Smooth muscle cell (in vitro differentiated cells): ENCODE results near the gene UBE3C. TPM values are rescaled to one million over a fixed set of nuclear protein-coding genes. Genes with fewer than 3 reads are reported as not detected.
"Not testable (repeated sequence)": the region's sequence is repeated elsewhere in the genome, so short reads cannot be mapped to it uniquely, and the experiment has no call there.

Experiments
- DNase-seq: peaks from one replicate; lab custom pipeline; 2025; ENCODE audit not compliant: unreplicated experiment; lab: John Stamatoyannopoulos, UW
- H2AFZ ChIP-seq: fragments of 200-600 bp; sonication (generic); 2 replicates; pipeline ENCODE4 v1.6.0; 2016; ENCODE audit warnings: antibody characterized with exemption, low read depth, mild to moderate bottlenecking
- H3F3A ChIP-seq: fragments of 200-600 bp; sonication (generic); 2 replicates; pipeline ENCODE4 v1.6.0; 2017; ENCODE audit warnings: antibody characterized with exemption, low read depth
- H3K27ac ChIP-seq: fragments of 200-600 bp; sonication (generic); 2 replicates; pipeline ENCODE4 v1.5.1; 2016; ENCODE audit warnings: low read depth, mild to moderate bottlenecking
- H3K27me3 ChIP-seq: fragments of 200-600 bp; sonication (generic); 2 replicates; pipeline ENCODE4 v1.6.1; 2016; ENCODE audit warnings: low read depth, mild to moderate bottlenecking
- H3K36me3 ChIP-seq: fragments of 200-600 bp; sonication (generic); 2 replicates; pipeline ENCODE4 v1.5.1; 2016; ENCODE audit warnings: low read depth
- H3K4me1 ChIP-seq: fragments of 200-600 bp; sonication (generic); 2 replicates; pipeline ENCODE4 v1.5.1; 2016; ENCODE audit warnings: low read depth
- H3K4me2 ChIP-seq: fragments of 200-600 bp; sonication (generic); 2 replicates; pipeline ENCODE4 v1.6.0; 2016; ENCODE audit warnings: mild to moderate bottlenecking
- H3K4me3 ChIP-seq: fragments of 200-600 bp; sonication (generic); 2 replicates; pipeline ENCODE4 v1.5.1; 2016; ENCODE audit warnings: mild to moderate bottlenecking
- H3K79me2 ChIP-seq: fragments of 200-600 bp; sonication (generic); 2 replicates; pipeline ENCODE4 v1.6.0; 2016; ENCODE audit warnings: low read depth, mild to moderate bottlenecking
- H3K9ac ChIP-seq: fragments of 200-600 bp; sonication (generic); 2 replicates; pipeline ENCODE4 v1.6.0; 2016; ENCODE audit warnings: low read depth
- H3K9me3 ChIP-seq: fragments of 200-600 bp; sonication (generic); replicated peaks from 2 replicates; pipeline ENCODE4 v1.5.1; 2016; ENCODE audit warnings: low read depth
- H4K20me1 ChIP-seq: fragments of 200-600 bp; sonication (generic); 2 replicates; pipeline ENCODE4 v1.6.0; 2016; ENCODE audit warnings: low read depth
- CTCF ChIP-seq: fragments of 200-600 bp; sonication (generic); IDR thresholded peaks from 2 replicates; pipeline ENCODE4 v1.5.1; 2017; ENCODE audit warnings: borderline replicate concordance, mild to moderate bottlenecking, antibody characterized with exemption; ENCODE audit not compliant: insufficient read depth, poor library complexity, severe bottlenecking
- WGBS: methylation state at CpG from one replicate; pipeline ENCODE4 v1.1.7; 2016; ENCODE audit warnings: low lambda C conversion rate; 5-methylcytosine and 5-hydroxymethylcytosine counted together
- polyA plus RNA-seq: library from polyadenylated mRNA; unstranded; fragments of >200 nt; fragmentation: Nextera tagmentation; extraction: Ambion mirVana; gene quantifications from 2 replicates; pipeline ENCODE4 v1.2.1, GENCODE V29; 2016
- total RNA-seq: library from RNA; depleted of rRNA; stranded (reverse); fragments of >200 nt; gene quantifications from 2 replicates; pipeline ENCODE4 v1.2.3, GENCODE V29; 2014

Gene UBE3C
- total and polyA plus RNA-seq, 2 experiments from 2014 or later, result 16.3 to 43.1 TPM

GRCh38 chr7:157152391-157152937 is 13.7 kb downstream of the UBE3C start:
- no peak for TF ChIP-seq CTCF
- no peaks in the 10 kb centered on the region for H3K27me3 ChIP-seq
- no peak overlapping the region for H3K4me2 ChIP-seq
- H3K27ac ChIP-seq, result no peak overlapping the region
- no peak overlapping the region for H3K9ac ChIP-seq
- peaks cover 9% of the 10 kb centered on the region for H3K4me1 ChIP-seq
- H2AFZ ChIP-seq, result no peak overlapping the region
- H3K9me3 ChIP-seq, result no peaks in the 10 kb centered on the region
- peaks cover 3% of the 10 kb centered on the region for H3F3A ChIP-seq
- H3K36me3 ChIP-seq, result no peaks in the 10 kb centered on the region
- no peak overlapping the region for H3K4me3 ChIP-seq
- H4K20me1 ChIP-seq, result peaks cover 100% of the 10 kb centered on the region
- H3K79me2 ChIP-seq, result peaks cover 100% of the 10 kb centered on the region
- WGBS, result 83% methylated on average over 9 of the region's 9 CpGs
- DNase-seq, result no peak

DNA sequence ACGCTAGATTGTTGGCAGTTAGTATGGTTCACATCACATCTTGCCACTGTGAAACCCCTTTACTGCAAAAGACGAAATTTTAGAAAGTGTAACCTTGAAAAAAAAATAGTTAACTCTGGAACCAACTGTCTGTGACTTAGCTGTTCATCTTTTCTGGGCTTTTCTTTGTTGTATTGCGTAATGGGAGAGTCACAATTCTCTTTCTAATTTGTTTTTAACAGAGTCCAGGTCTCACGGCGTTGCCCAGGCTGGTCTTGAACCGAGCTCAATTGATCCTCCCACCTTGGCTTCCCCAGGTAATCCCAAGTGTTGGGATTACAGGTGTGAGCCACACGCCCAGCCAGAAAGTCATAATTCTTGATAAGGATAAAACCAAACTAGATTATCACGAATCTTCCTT is 14.5 kb downstream of the UBE3C start:
- H3K27me3 ChIP-seq, result no peaks in the 10 kb centered on the region
- no peak overlapping the region for H2AFZ ChIP-seq
- no peaks in the 10 kb centered on the region for H3K9me3 ChIP-seq
- H3K4me1 ChIP-seq, result peaks cover 13% of the 10 kb centered on the region
- peaks cover 99% of the 10 kb centered on the region for H4K20me1 ChIP-seq
- no peak overlapping the region for H3K4me3 ChIP-seq
- H3K36me3 ChIP-seq, result no peaks in the 10 kb centered on the region
- H3F3A ChIP-seq, result peaks cover 3% of the 10 kb centered on the region
- no peak overlapping the region for H3K4me2 ChIP-seq
- H3K79me2 ChIP-seq, result peaks cover 100% of the 10 kb centered on the region
- TF ChIP-seq CTCF, result no peak
- H3K27ac ChIP-seq, result no peak overlapping the region
- DNase-seq, result no peak
- no peak overlapping the region for H3K9ac ChIP-seq
- 95% methylated on average over 8 of the region's 8 CpGs for WGBS

DNA sequence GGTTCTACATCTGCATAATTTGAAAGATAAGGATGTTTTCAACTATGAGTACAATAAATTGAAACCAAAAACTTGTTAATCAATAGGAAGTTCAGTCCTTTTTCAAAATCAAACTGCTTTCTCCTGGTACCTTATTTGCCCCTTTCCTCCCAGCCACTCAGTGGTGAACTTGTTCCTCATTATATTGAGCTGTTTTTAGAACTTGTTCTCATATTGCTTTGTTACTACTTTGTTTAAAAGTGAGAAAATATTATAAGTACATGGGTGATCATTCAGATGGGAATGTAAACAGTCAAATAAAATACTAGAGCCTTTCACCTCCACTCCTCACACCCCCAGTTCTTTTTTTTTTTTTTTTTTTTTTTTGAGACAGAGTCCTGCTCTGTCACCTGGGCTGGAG is 17.2 kb downstream of the UBE3C start:
- Histone ChIP-seq H2AFZ (no peak overlapping the region), H3K27me3 (no peaks in the 10 kb centered on the region), H3F3A (no peaks in the 10 kb centered on the region), H3K36me3 (no peaks in the 10 kb centered on the region), H3K79me2 (peaks cover 100% of the 10 kb centered on the region), H3K4me1 (peaks cover 14% of the 10 kb centered on the region), H3K4me3 (no peak overlapping the region), H3K9me3 (no peaks in the 10 kb centered on the region), H3K9ac (no peak overlapping the region), H3K27ac (no peak overlapping the region), H3K4me2 (no peak overlapping the region), H4K20me1 (peaks cover 99% of the 10 kb centered on the region)
- no peak for TF ChIP-seq CTCF
- DNase-seq, result no peak

DNA sequence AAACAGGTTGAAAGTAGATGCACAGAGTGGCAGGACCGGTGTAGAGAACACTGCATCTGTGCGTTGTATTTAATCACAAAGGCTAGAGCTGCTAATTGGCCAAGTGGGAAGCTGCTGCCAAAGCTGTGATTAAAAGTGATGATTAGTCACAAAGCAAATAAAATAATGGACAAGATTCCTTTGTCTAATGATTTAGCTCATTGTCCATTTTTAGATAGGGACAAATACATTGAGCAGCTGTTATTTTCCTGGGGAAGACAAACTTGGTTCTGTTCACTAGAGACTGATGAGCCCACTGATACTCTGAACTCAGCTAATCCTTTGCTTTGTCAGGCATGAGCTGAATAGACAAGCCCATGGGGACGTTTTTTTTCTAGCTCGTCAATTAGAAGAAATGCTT is 19.7 kb downstream of the UBE3C start:
- no peak overlapping the region for H2AFZ ChIP-seq
- peaks cover 95% of the 10 kb centered on the region for H4K20me1 ChIP-seq
- no peaks in the 10 kb centered on the region for H3K9me3 ChIP-seq
- H3K79me2 ChIP-seq, result peaks cover 97% of the 10 kb centered on the region
- no peak for DNase-seq
- TF ChIP-seq CTCF, result no peak
- no peak overlapping the region for H3K9ac ChIP-seq
- no peak overlapping the region for H3K4me3 ChIP-seq
- no peaks in the 10 kb centered on the region for H3K27me3 ChIP-seq
- 81% methylated on average over 4 of the region's 4 CpGs for WGBS
- peaks cover 14% of the 10 kb centered on the region for H3K4me1 ChIP-seq
- H3K36me3 ChIP-seq, result no peaks in the 10 kb centered on the region
- no peak overlapping the region for H3K27ac ChIP-seq
- no peak overlapping the region for H3K4me2 ChIP-seq
- H3F3A ChIP-seq, result no peaks in the 10 kb centered on the region

GRCh38 chr7:157159537-157159936 is 20.8 kb downstream of the UBE3C start:
- peaks cover 95% of the 10 kb centered on the region for H4K20me1 ChIP-seq
- 93% methylated on average over 9 of the region's 9 CpGs for WGBS
- peaks cover 14% of the 10 kb centered on the region for H3K4me1 ChIP-seq
- H3K79me2 ChIP-seq, result peaks cover 97% of the 10 kb centered on the region
- DNase-seq, H3K4me2 ChIP-seq, H3K4me3 ChIP-seq, H3K27ac ChIP-seq, H2AFZ ChIP-seq, H3K9me3 ChIP-seq, H3K27me3 ChIP-seq, H3K36me3 ChIP-seq, H3F3A ChIP-seq, H3K9ac ChIP-seq: not testable (repeated sequence)
